Hepatocyte (in vitro differentiated cells): Measurements from ENCODE around the gene TBL2. TPM values are rescaled to one million over a fixed set of nuclear protein-coding genes. Genes with fewer than 3 reads are reported as not detected.

ENCODE experiments used
- DNase-seq: peaks from one replicate; pipeline ENCODE4 v3.0.0-alpha.2; 2016; ENCODE audit warnings: low spot score
- H2AFZ ChIP-seq: fragments of 200-600 bp; sonication (generic); 2 replicates; pipeline ENCODE4 v1.6.0; 2016; ENCODE audit warnings: antibody characterized with exemption, mild to moderate bottlenecking
- H3K27ac ChIP-seq: fragments of 200-600 bp; sonication (generic); 2 replicates; pipeline ENCODE4 v1.5.1; 2016; ENCODE audit warnings: mild to moderate bottlenecking
- H3K27me3 ChIP-seq: fragments of 200-600 bp; sonication (generic); 2 replicates; pipeline ENCODE4 v1.6.1; 2016
- H3K36me3 ChIP-seq: fragments of 200-600 bp; sonication (generic); replicated peaks from 2 replicates; pipeline ENCODE4 v1.5.1; 2016; ENCODE audit warnings: low read depth; ENCODE audit not compliant: insufficient read depth
- H3K4me1 ChIP-seq: fragments of 200-600 bp; sonication (generic); 2 replicates; pipeline ENCODE4 v1.5.1; 2016; ENCODE audit warnings: mild to moderate bottlenecking, moderate library complexity; ENCODE audit not compliant: insufficient read depth
- H3K4me2 ChIP-seq: fragments of 200-600 bp; sonication (generic); 2 replicates; pipeline ENCODE4 v1.6.0; 2016
- H3K4me3 ChIP-seq: fragments of 200-600 bp; sonication (generic); 2 replicates; pipeline ENCODE4 v1.5.1; 2016; ENCODE audit warnings: mild to moderate bottlenecking
- H3K79me2 ChIP-seq: fragments of 200-600 bp; sonication (generic); 2 replicates; pipeline ENCODE4 v1.6.0; 2017; ENCODE audit warnings: mild to moderate bottlenecking
- H3K9me2 ChIP-seq: fragments of 200-600 bp; sonication (generic); replicated peaks from 2 replicates; pipeline ENCODE4 v1.6.0; 2017; ENCODE audit warnings: mild to moderate bottlenecking; ENCODE audit not compliant: insufficient read depth
- H3K9me3 ChIP-seq: fragments of 200-600 bp; sonication (generic); 2 replicates; pipeline ENCODE4 v1.5.1; 2016; ENCODE audit warnings: low read depth, mild to moderate bottlenecking
- H4K20me1 ChIP-seq: fragments of 200-600 bp; sonication (generic); 2 replicates; pipeline ENCODE4 v1.6.0; 2016; ENCODE audit warnings: mild to moderate bottlenecking; ENCODE audit not compliant: insufficient read depth, poor library complexity, severe bottlenecking
- CTCF ChIP-seq: fragments of 200-600 bp; sonication (generic); IDR thresholded peaks from 2 replicates; pipeline ENCODE4 v1.5.1; 2016; ENCODE audit warnings: antibody characterized with exemption, mild to moderate bottlenecking; ENCODE audit not compliant: poor library complexity
- EZH2 ChIP-seq: fragments of 200-600 bp; sonication (generic); IDR thresholded peaks from 2 replicates; pipeline ENCODE4 v1.6.1; 2016; ENCODE audit warnings: antibody characterized with exemption, mild to moderate bottlenecking, borderline replicate concordance
- EZH2phosphoT487 ChIP-seq: fragments of 200-600 bp; sonication (generic); IDR thresholded peaks from one replicate; pipeline ENCODE4 v1.6.1; 2018; ENCODE audit warnings: antibody characterized with exemption, mild to moderate bottlenecking, low read depth, moderate library complexity; ENCODE audit not compliant: unreplicated experiment, severe bottlenecking
- WGBS: methylation state at CpG from one replicate; pipeline ENCODE4 v1.1.6; 2016; ENCODE audit warnings: low lambda C conversion rate; ENCODE audit errors: missing lambda C conversion rate; 5-methylcytosine and 5-hydroxymethylcytosine counted together
- polyA plus RNA-seq: library from polyadenylated mRNA; unstranded; fragments of >200 nt; fragmentation: Nextera tagmentation; extraction: Ambion mirVana; gene quantifications from 2 replicates; pipeline ENCODE4 v1.2.1, GENCODE V29; 2016
- total RNA-seq: library from RNA; depleted of rRNA; stranded (reverse); fragments of >200 nt; gene quantifications from 2 replicates; pipeline ENCODE4 v1.2.3, GENCODE V29; 2014

TBL2 gene
- total and polyA plus RNA-seq, 2 experiments from 2014 or later: 55.5 to 73.6 TPM

- Histone ChIP-seq H3K9me2 (no peaks in the 10 kb centered on the region), H3K4me3 (no peak overlapping the region), H3K36me3 (peaks cover 4% of the 10 kb centered on the region), H3K27ac (no peak overlapping the region), H3K4me2 (no peak overlapping the region), H3K9me3 (no peaks in the 10 kb centered on the region), H2AFZ (no peak overlapping the region), H3K4me1 (no peaks in the 10 kb centered on the region), H4K20me1 (peaks cover 27% of the 10 kb centered on the region), H3K79me2 (peaks cover 91% of the 10 kb centered on the region), H3K27me3 (no peaks in the 10 kb centered on the region)
- DNase-seq: no peak
- WGBS: 87% methylated on average over 4 of the region's 4 CpGs
- TF ChIP-seq EZH2phosphoT487 (no peak), CTCF (no peak), EZH2 (no peak)
Measured at GRCh38 chr7:73549176-73549575, 29.2 kb downstream of the TBL2 start.

GRCh38 chr7:73547841-73548240, 30.5 kb downstream of the TBL2 start:
- H3K9me3 ChIP-seq: no peaks in the 10 kb centered on the region
- H3K4me3 ChIP-seq: no peak overlapping the region
- H3K4me1 ChIP-seq: no peaks in the 10 kb centered on the region
- no peaks in the 10 kb centered on the region for H3K27me3 ChIP-seq
- TF ChIP-seq EZH2 (no peak), EZH2phosphoT487 (no peak), CTCF (no peak)
- H4K20me1 ChIP-seq: peaks cover 26% of the 10 kb centered on the region
- H3K4me2 ChIP-seq: no peak overlapping the region
- H3K36me3 ChIP-seq: peaks cover 4% of the 10 kb centered on the region
- H3K27ac ChIP-seq: no peak overlapping the region
- no peak overlapping the region for H2AFZ ChIP-seq
- H3K79me2 ChIP-seq: peaks cover 83% of the 10 kb centered on the region
- 97% methylated on average over 9 of the region's 9 CpGs for WGBS
- no peak for DNase-seq
- no peaks in the 10 kb centered on the region for H3K9me2 ChIP-seq

GRCh38 chr7:73544678-73545077, 33.7 kb downstream of the TBL2 start:
- Histone ChIP-seq H3K9me2 (no peaks in the 10 kb centered on the region), H3K27ac (no peak overlapping the region), H3K27me3 (no peaks in the 10 kb centered on the region), H2AFZ (no peak overlapping the region), H3K4me3 (no peak overlapping the region), H3K4me1 (no peaks in the 10 kb centered on the region), H3K36me3 (peaks cover under 1% of the 10 kb centered on the region), H3K9me3 (no peaks in the 10 kb centered on the region), H3K4me2 (no peak overlapping the region), H4K20me1 (peaks cover 23% of the 10 kb centered on the region), H3K79me2 (peaks cover 65% of the 10 kb centered on the region)
- no peak for DNase-seq
- 97% methylated on average over 2 of the region's 2 CpGs for WGBS
- no peak for TF ChIP-seq EZH2
- TF ChIP-seq EZH2phosphoT487: no peak
- TF ChIP-seq CTCF: no peak

GRCh38 chr7:73541722-73542121, 36.7 kb downstream of the TBL2 start:
- 99% methylated on average over 10 of the region's 10 CpGs for WGBS

More at GRCh38 chr7:73541722-73542121, 36.7 kb downstream of the TBL2 start:
- Histone ChIP-seq H4K20me1 (peaks cover 13% of the 10 kb centered on the region), H3K4me3 (no peak overlapping the region), H3K27me3 (no peaks in the 10 kb centered on the region), H3K27ac (no peak overlapping the region), H3K9me3 (no peaks in the 10 kb centered on the region), H3K4me1 (no peaks in the 10 kb centered on the region), H3K79me2 (peaks cover 36% of the 10 kb centered on the region), H3K36me3 (peaks cover 4% of the 10 kb centered on the region), H2AFZ (no peak overlapping the region), H3K4me2 (no peak overlapping the region), H3K9me2 (no peaks in the 10 kb centered on the region)
- TF ChIP-seq CTCF (no peak), EZH2phosphoT487 (no peak), EZH2 (no peak)
- DNase-seq: no peak
